Stimulated activated naive CD4-positive, alpha-beta T cell (primary cell): ENCODE results near the gene MARCHF9.

Source experiments
- DNase-seq, 6 experiments: peaks; one replicate each; lab custom pipeline; 2025; lab: John Stamatoyannopoulos, UW

Gene MARCHF9

DNA sequence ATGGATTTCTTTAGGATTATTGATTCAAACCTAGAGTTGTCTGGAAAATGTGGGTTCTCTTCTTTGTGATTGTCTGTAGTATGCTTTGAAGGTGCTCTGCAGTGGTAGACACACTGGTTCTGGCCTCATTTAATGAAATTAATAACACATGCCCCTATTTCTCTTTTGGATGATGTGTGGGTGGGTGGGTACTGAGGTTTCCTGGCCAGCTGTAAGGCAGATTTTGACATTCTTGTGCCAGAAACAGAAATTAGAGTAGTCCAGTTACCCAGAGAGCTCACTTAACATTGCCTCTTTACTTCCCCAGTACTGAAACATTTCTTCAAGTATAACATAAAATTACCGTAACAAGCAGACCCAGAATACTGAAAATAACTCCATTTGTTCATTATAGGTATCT lies 42.1 kb downstream of the MARCHF9 start:
- no peak for DNase-seq

DNA sequence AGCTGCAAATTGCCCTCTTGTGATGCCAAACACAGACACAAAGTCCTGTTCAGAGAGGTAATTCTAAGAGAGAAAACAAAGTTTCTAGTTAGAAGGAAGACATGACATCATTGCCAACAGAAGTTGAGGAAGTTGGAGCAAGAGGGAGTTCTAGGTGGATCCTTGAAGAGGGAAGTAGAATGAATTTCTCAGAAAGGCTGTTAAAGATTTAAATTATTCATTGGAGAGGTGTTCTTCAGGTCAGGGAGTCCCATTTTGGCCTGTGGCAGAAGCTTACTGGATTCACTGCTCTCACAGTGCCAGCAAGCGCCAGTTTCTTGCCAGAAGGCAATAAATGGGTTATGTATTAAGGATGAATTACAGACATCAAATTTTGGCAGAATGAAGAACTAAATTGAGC lies 43.0 kb downstream of the MARCHF9 start:
- DNase-seq = no peak

DNA sequence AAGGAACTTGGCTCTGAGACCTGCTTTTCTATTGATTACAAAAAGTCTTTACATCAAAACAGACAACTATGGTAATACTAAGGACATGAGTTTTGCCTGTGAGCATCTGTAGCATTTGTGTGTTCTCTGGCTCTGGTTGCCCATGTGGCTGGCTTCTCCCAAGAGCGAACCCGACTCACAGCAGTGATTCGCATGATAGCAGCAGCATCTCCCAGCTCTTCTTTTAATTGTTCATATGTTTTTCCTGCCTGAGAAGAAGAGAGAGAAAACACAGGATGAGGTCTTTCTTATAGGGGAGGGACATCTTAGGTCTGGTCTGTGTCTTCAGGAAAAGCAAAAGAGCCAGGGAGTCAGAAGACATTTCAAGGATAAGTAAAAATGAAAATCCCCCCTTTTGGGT lies 46.1 kb downstream of the MARCHF9 start:
- no peak for DNase-seq

DNA sequence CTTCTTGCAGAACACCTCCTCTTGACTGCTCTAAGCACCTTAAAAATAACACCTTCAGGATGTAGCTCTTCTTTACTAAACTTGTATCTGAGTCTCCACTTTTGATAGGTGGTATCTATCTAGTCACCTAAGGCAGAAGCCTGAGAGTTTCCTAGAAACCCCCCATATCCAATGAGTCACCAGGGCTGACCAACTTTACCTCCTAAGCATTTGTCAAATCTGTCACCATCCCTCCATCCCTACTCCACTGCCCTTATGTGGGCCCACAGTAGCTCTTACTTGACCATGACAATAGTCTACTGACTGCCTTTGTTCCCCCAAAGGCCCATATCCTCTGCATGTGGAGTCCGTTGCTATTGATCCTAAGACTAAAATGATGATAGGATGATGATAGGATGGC lies 47.7 kb downstream of the MARCHF9 start:
- no peak for DNase-seq

- DNase-seq = peak in 3 of 6 experiments; percentile 10 to 24 (median 12)
Observed at GRCh38 chr12:57803319-57803893, 48.5 kb downstream of the MARCHF9 start.

DNA sequence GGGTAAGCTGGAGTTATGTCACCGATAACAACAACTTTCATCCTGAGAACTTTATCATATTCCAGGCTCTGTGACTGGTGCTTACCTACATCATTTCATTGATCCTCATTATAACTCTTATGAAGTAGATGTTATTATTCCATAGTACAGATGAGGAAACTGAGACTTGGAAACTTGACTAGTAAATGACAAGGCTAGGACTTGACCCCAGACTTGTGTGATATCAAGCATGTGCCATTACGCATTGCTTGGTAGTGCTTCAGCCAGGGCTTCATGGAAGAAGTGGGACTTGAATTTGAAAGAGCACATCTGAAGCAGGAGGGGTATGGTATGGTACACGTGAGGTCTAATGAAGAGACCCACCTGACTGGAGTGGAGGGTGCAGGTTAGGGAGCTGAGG lies 51.8 kb downstream of the MARCHF9 start:
- no peak for DNase-seq

DNA sequence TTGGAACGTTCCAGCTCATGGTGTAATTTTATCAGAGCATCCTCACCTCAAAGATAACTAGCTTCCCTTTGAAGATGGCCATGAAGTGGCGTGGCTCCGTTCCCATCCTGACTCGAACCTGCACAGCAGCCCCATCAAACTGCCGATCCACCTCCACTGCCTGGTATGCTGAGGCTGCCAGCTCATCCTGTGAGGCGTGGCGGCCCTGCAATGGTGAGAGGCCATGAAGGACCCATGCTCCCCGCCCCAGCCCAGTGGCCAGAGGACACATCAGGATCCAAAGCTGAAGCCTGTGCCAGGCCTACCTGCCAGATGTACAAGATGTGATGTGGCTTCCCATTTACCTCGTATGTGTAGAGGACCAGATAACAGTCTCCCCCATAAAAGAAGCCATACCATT lies 52.4 kb downstream of the MARCHF9 start:
- no peak for DNase-seq

- no peak for DNase-seq
Observed at GRCh38 chr12:57808351-57808750, 53.4 kb downstream of the MARCHF9 start.

GRCh38 chr12:57809425-57809824 lies 54.5 kb downstream of the MARCHF9 start:
- no peak for DNase-seq
